ENCODE measurements around the gene NME2.
A peak's percentile ranks its signal among the peaks of the same experiment; 100 is the strongest.
"Not testable (repeated sequence)": the region's sequence is repeated elsewhere in the genome, so short reads cannot be mapped to it uniquely, and the experiment has no call there.

Gene NME2

GRCh38 chr17:51154176-51154575, 12.0 kb upstream of the NME2 start:
- Histone ChIP-seq H3K27me3 (ENCODE audit: control insufficient read depth in 1 of 2, insufficient read depth in 2 of 2, low read length in 2 of 2) (no peaks in the 10 kb centered on the region), H3K4me3 (ENCODE audit: low read length in 2 of 2) (peak overlapping the region; percentile 82 to 94), H3K36me3 (ENCODE audit: control insufficient read depth in 2 of 2, insufficient read depth in 2 of 2, low read length in 2 of 2) (peaks cover 0 to 6% of the 10 kb centered on the region in 2 donors), H3K9me3 (ENCODE audit: control insufficient read depth in 2 of 2, low read length in 2 of 2) (no peaks in the 10 kb centered on the region), H3K9ac (ENCODE audit: low read length in 2 of 2) (peak overlapping the region; percentile 69 to 84), H3K27ac (ENCODE audit: low read length) (no peak overlapping the region), H3K4me1 (ENCODE audit: control insufficient read depth, insufficient read depth, low read length) (peaks cover 15% of the 10 kb centered on the region)

- Histone ChIP-seq H3K4me1 (ENCODE audit: control insufficient read depth, insufficient read depth, low read length) (peaks cover 15% of the 10 kb centered on the region), H3K27ac (ENCODE audit: low read length) (no peak overlapping the region), H3K4me3 (ENCODE audit: low read length in 2 of 2) (no peak overlapping the region), H3K9me3 (ENCODE audit: control insufficient read depth in 2 of 2, low read length in 2 of 2) (no peaks in the 10 kb centered on the region), H3K27me3 (ENCODE audit: control insufficient read depth in 1 of 2, insufficient read depth in 2 of 2, low read length in 2 of 2) (no peaks in the 10 kb centered on the region), H3K36me3 (ENCODE audit: control insufficient read depth in 2 of 2, insufficient read depth in 2 of 2, low read length in 2 of 2) (peaks cover 0 to 12% of the 10 kb centered on the region in 2 donors), H3K9ac (ENCODE audit: low read length in 2 of 2) (no peak overlapping the region)
Observed at GRCh38 chr17:51155416-51155815, 10.8 kb upstream of the NME2 start.

- Histone ChIP-seq H3K27me3 (ENCODE audit: control insufficient read depth in 1 of 2, insufficient read depth in 2 of 2, low read length in 2 of 2) (no peaks in the 10 kb centered on the region), H3K36me3 (ENCODE audit: control insufficient read depth in 2 of 2, insufficient read depth in 2 of 2, low read length in 2 of 2) (peaks cover 11 to 27% of the 10 kb centered on the region in 2 donors), H3K9ac (ENCODE audit: low read length in 2 of 2) (no peak overlapping the region), H3K4me1 (ENCODE audit: control insufficient read depth, insufficient read depth, low read length) (peaks cover 3% of the 10 kb centered on the region), H3K27ac (ENCODE audit: low read length) (no peak overlapping the region), H3K4me3 (ENCODE audit: low read length in 2 of 2) (no peak overlapping the region), H3K9me3 (ENCODE audit: control insufficient read depth in 2 of 2, low read length in 2 of 2) (no peaks in the 10 kb centered on the region)
Observed at GRCh38 chr17:51159604-51160003, 6.6 kb upstream of the NME2 start.

- Histone ChIP-seq H3K9me3 (ENCODE audit: control insufficient read depth in 2 of 2, low read length in 2 of 2) (no peaks in the 10 kb centered on the region), H3K9ac (ENCODE audit: low read length in 2 of 2) (no peak overlapping the region), H3K27ac (ENCODE audit: low read length) (no peak overlapping the region), H3K36me3 (ENCODE audit: control insufficient read depth in 2 of 2, insufficient read depth in 2 of 2, low read length in 2 of 2) (peaks cover 11 to 27% of the 10 kb centered on the region in 2 donors), H3K4me1 (ENCODE audit: control insufficient read depth, insufficient read depth, low read length) (peaks cover 13% of the 10 kb centered on the region), H3K27me3 (ENCODE audit: control insufficient read depth in 1 of 2, insufficient read depth in 2 of 2, low read length in 2 of 2) (no peaks in the 10 kb centered on the region), H3K4me3 (ENCODE audit: low read length in 2 of 2) (no peak overlapping the region)
Observed at GRCh38 chr17:51161541-51161940, 4.7 kb upstream of the NME2 start.

GRCh38 chr17:51164911-51165679, 1.1 kb upstream of the NME2 start:
- Histone ChIP-seq H3K4me3 (ENCODE audit: low read length in 2 of 2) (peak overlapping the region; percentile 85 to 92), H3K9me3 (ENCODE audit: control insufficient read depth in 2 of 2, low read length in 2 of 2) (no peaks in the 10 kb centered on the region), H3K27ac (ENCODE audit: low read length) (peak overlapping the region; percentile 89), H3K36me3 (ENCODE audit: control insufficient read depth in 2 of 2, insufficient read depth in 2 of 2, low read length in 2 of 2) (peaks cover 21 to 22% of the 10 kb centered on the region in 2 donors), H3K9ac (ENCODE audit: low read length in 2 of 2) (peak overlapping the region; percentile 93 to 97), H3K27me3 (ENCODE audit: control insufficient read depth in 1 of 2, insufficient read depth in 2 of 2, low read length in 2 of 2) (no peaks in the 10 kb centered on the region), H3K4me1 (ENCODE audit: control insufficient read depth, insufficient read depth, low read length) (peaks cover 18% of the 10 kb centered on the region)

GRCh38 chr17:51165680-51166197, 472 bp upstream of the NME2 start:
- Histone ChIP-seq H3K27ac (ENCODE audit: low read length) (peak overlapping the region; percentile 89), H3K4me3 (ENCODE audit: low read length in 2 of 2) (peak overlapping the region; percentile 85 to 92), H3K4me1 (ENCODE audit: control insufficient read depth, insufficient read depth, low read length) (peaks cover 18% of the 10 kb centered on the region), H3K9ac (ENCODE audit: low read length in 2 of 2) (peak overlapping the region; percentile 93 to 97), H3K27me3 (ENCODE audit: control insufficient read depth in 1 of 2, insufficient read depth in 2 of 2, low read length in 2 of 2) (no peaks in the 10 kb centered on the region), H3K9me3 (ENCODE audit: control insufficient read depth in 2 of 2, low read length in 2 of 2) (no peaks in the 10 kb centered on the region), H3K36me3 (ENCODE audit: control insufficient read depth in 2 of 2, insufficient read depth in 2 of 2, low read length in 2 of 2) (peaks cover 22 to 24% of the 10 kb centered on the region in 2 donors)

- Histone ChIP-seq H3K9ac (ENCODE audit: low read length in 2 of 2) (peak overlapping the region; percentile 29 to 97), H3K4me3 (ENCODE audit: low read length in 2 of 2) (peak overlapping the region; percentile 85 to 92), H3K27me3 (ENCODE audit: control insufficient read depth in 1 of 2, insufficient read depth in 2 of 2, low read length in 2 of 2) (no peaks in the 10 kb centered on the region), H3K27ac (ENCODE audit: low read length) (peak overlapping the region; percentile 89), H3K9me3 (ENCODE audit: control insufficient read depth in 2 of 2, low read length in 2 of 2) (no peaks in the 10 kb centered on the region), H3K4me1 (ENCODE audit: control insufficient read depth, insufficient read depth, low read length) (peaks cover 18% of the 10 kb centered on the region), H3K36me3 (ENCODE audit: control insufficient read depth in 2 of 2, insufficient read depth in 2 of 2, low read length in 2 of 2) (peaks cover 18 to 19% of the 10 kb centered on the region in 2 donors)
Observed at GRCh38 chr17:51166987-51167931, 1.0 kb downstream of the NME2 start.

- Histone ChIP-seq H3K36me3 (ENCODE audit: control insufficient read depth in 2 of 2, insufficient read depth in 2 of 2, low read length in 2 of 2) (peaks cover 15 to 19% of the 10 kb centered on the region in 2 donors), H3K9me3 (ENCODE audit: control insufficient read depth in 2 of 2, low read length in 2 of 2) (no peaks in the 10 kb centered on the region), H3K9ac (ENCODE audit: low read length in 2 of 2) (no peak overlapping the region), H3K4me1 (ENCODE audit: control insufficient read depth, insufficient read depth, low read length) (peaks cover 18% of the 10 kb centered on the region), H3K27me3 (ENCODE audit: control insufficient read depth in 1 of 2, insufficient read depth in 2 of 2, low read length in 2 of 2) (no peaks in the 10 kb centered on the region), H3K27ac (ENCODE audit: low read length) (no peak overlapping the region), H3K4me3 (ENCODE audit: low read length in 2 of 2) (no peak overlapping the region)
Observed at GRCh38 chr17:51169340-51169739, 3.1 kb downstream of the NME2 start.

GRCh38 chr17:51170736-51171135, 4.5 kb downstream of the NME2 start:
- no peaks in the 10 kb centered on the region for H3K27me3 ChIP-seq (ENCODE audit: control insufficient read depth in 1 of 2, insufficient read depth in 2 of 2, low read length in 2 of 2)
- H3K27ac ChIP-seq (ENCODE audit: low read length), result no peak overlapping the region
- H3K4me1 ChIP-seq (ENCODE audit: control insufficient read depth, insufficient read depth, low read length), result peaks cover 12% of the 10 kb centered on the region
- no peak overlapping the region for H3K4me3 ChIP-seq (ENCODE audit: low read length in 2 of 2)
- peaks cover 15 to 19% of the 10 kb centered on the region in 2 donors for H3K36me3 ChIP-seq (ENCODE audit: control insufficient read depth in 2 of 2, insufficient read depth in 2 of 2, low read length in 2 of 2)
- H3K9me3 ChIP-seq (ENCODE audit: control insufficient read depth in 2 of 2, low read length in 2 of 2), result no peaks in the 10 kb centered on the region
- no peak overlapping the region for H3K9ac ChIP-seq (ENCODE audit: low read length in 2 of 2)

- H3K36me3 ChIP-seq (ENCODE audit: control insufficient read depth in 2 of 2, insufficient read depth in 2 of 2, low read length in 2 of 2), result peaks cover 15 to 19% of the 10 kb centered on the region in 2 donors
- not testable (repeated sequence) for H3K4me1 ChIP-seq (ENCODE audit: control insufficient read depth, insufficient read depth, low read length); H3K27ac ChIP-seq (ENCODE audit: low read length); H3K27me3 ChIP-seq (ENCODE audit: control insufficient read depth in 1 of 2, insufficient read depth in 2 of 2, low read length in 2 of 2); H3K4me3 ChIP-seq (ENCODE audit: low read length in 2 of 2); H3K9me3 ChIP-seq (ENCODE audit: control insufficient read depth in 2 of 2, low read length in 2 of 2); H3K9ac ChIP-seq (ENCODE audit: low read length in 2 of 2)
Observed at GRCh38 chr17:51172030-51172429, 5.8 kb downstream of the NME2 start.
